ENCODE measurements around the gene CLP1.

DNA sequence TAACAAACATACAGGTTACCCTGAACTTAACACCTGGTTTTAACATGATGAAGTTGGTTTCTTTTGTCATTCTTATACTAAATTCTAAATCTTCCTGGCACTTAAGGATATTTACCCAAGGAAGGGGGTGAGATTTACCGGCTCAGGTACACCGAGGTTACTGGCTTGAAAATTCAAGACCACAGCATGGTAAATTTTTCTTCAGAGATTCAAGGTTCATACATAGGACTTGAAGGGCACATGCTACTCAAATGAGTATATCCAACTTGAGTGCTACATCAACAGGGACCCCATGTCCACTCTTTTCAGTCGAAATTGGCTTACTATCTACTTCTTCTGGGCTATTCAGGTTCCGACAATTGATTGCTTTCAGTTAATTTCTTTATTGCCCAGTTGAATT lies 47.4 kb upstream of the CLP1 start:
- TF ChIP-seq, protein P1, sequence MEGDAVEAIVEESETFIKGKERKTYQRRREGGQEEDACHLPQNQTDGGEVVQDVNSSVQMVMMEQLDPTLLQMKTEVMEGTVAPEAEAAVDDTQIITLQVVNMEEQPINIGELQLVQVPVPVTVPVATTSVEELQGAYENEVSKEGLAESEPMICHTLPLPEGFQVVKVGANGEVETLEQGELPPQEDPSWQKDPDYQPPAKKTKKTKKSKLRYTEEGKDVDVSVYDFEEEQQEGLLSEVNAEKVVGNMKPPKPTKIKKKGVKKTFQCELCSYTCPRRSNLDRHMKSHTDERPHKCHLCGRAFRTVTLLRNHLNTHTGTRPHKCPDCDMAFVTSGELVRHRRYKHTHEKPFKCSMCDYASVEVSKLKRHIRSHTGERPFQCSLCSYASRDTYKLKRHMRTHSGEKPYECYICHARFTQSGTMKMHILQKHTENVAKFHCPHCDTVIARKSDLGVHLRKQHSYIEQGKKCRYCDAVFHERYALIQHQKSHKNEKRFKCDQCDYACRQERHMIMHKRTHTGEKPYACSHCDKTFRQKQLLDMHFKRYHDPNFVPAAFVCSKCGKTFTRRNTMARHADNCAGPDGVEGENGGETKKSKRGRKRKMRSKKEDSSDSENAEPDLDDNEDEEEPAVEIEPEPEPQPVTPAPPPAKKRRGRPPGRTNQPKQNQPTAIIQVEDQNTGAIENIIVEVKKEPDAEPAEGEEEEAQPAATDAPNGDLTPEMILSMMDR (IDR thresholded peaks at IDR 0.05) = no peak
- TF ChIP-seq POLR2A (IDR thresholded peaks at IDR 0.05) (no peak), EP300 (IDR thresholded peaks at IDR 0.05) (no peak)
